ENCODE data around the gene DCAF4.

- TF ChIP-seq CTCF (conservative IDR thresholded peaks at IDR 0.05) (no peak), ZFX (IDR thresholded peaks at IDR 0.05) (no peak)
Observed at GRCh38 chr14:72882047-72882446, 44.2 kb upstream of the DCAF4 start.
